COLO668 (cell line): ENCODE results near the gene CACNB4.

ENCODE experiments used
- DNase-seq: peaks from one replicate; lab custom pipeline; 2025; ENCODE audit not compliant: unreplicated experiment; lab: John Stamatoyannopoulos, UW

Gene CACNB4

DNA sequence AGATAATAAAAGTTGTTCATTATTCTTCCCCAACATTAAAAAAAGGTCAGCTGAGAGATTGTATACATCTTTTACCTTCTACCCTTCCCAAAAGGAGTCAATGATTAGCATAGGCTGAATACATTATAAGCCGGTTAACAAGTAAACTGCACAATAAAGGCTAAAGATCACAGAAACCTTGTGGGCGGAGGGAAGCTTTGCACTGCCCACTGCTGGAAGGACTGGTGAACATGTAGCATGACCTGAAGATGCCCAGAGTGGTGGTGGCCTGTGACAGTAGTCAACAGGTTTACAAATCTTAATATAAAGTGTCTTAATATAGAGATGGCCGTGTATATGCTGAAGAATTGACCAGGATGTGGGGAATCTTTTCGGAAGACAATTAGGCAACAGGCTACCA, 306.3 kb downstream of the CACNB4 start:
- DNase-seq: no peak

DNA sequence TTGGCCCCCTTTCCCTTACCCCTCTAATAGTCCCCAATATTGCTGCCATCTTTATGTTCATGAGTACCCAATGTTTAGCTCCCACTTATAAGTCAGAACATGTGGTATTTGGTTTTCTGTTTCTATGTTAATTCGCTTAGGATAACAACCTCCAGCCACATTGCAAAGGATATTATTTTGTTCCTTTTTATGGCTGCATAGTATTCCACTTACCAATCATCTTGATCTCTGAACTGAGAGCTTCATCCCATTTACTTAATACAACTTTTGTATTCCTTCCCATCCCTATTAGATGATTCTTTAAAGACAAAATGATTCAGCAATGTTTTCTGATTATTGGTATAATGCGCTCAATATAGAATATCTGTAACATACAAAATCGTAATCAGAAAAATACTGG, 307.3 kb downstream of the CACNB4 start:
- DNase-seq: no peak

DNA sequence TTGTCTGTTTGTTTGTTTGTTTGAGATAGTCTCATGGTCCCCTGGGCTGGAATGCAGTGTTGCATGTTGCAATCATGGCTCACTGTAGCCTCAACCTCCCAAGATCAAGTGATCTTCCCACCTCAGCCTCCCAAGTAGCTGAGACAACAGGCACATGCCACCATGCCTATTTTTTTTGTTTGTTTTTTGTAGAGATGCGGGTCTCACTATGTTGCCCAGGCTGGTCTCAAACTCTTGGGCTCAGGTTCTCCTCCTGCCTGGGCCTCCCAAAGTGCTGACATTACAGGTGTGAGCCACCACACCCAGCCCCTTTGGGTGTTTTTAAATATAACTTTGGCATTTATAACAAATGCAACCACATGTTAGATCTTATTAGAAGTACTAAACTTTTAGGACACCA, 308.2 kb downstream of the CACNB4 start:
- no peak for DNase-seq

DNA sequence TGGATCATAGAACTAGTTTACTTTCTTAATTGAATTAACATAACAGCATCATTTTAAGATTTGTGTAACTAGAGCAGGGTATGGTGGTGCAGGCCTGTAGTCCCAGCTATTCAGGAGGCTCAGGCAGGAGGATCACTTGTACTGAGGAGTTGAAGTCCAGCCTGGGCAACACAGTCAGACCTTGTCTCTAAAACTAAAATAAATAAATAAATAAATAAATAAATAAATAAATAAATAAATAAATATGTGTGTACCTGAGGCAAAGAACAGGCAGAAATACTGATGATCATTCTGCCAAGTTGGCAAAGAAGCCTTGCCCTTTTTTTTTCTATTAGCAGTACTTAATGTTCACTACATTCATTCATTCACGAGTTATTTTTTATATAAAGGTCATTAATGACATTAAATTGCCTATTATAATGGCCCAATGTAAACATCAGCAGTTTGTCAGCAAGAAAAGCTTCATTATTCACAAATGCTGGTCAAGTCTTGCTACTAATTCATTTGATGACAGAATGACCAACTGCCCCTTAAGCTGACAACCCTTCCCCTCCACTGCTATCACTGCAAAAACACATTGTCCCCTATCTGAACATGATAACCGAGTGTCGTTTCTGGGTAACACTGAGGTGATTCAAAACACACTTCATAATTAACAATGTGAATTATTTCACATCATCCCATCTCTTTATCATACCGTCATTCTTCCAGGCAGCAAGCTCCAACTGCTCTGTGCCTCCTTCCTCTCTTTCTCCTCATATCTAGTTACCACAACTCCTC, 309.6 kb downstream of the CACNB4 start:
- DNase-seq: no peak

DNA sequence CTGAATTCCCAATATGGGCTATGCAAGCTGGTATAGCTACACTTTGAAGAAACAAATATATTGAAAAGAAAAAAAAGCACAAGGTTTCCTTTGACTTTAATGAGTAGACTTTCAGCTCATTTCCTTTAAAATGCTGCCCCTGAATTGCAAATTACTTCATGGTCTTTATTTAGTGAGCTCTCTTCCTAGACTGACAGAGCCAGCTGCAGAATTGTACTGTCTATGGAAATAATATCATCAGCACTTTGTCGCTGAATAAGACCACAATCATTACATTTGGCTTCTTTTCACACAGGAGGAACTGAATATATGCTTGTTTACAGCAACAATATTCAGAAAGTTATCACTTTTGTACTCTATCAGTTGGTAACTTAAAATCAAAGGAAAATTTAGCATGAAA, 312.4 kb downstream of the CACNB4 start:
- DNase-seq: no peak

DNA sequence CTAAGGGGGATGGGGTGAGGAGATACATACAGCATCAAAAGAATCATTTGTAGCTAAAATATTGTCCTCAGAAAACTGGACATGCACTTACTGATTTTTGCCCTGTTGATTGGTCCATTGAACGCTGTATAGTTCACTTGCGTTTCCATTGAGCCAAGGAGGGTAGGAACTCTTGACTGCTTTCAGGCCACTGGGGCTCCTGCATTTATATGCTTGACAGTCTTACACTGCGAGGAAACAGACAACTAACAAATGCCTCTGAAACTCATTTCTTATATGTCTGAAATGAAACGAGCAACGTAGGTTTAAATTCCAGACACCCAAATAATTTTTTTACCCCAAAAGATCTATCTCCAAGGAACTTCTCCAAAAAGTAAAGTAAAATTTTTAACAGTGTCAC, 312.8 kb downstream of the CACNB4 start:
- DNase-seq: no peak

DNA sequence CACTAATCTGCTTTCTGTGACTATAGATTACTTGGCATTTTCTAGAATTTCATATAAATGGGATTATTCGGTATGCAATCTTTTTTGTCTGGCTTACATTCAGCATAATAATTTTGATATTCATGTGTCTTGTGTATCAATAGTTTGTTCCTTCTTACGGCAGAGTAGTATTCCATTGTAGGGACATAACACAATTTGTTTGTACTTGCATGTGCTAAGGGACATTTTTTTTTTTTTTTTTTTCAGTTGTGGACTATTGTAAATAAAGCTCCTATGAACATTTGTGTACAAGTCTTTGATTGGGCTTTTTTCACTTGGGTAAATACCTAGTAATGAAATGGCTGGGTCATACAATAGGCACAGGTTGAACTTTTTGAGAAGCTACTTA, 315.7 kb downstream of the CACNB4 start:
- DNase-seq: no peak
